SK-N-SH treated with all-trans-retinoic acid at 6 μM for 48 hours (cell line): Measurements from ENCODE around the gene MXD4.

ENCODE experiments used
- ESRRG ChIP-seq: fragments of 250-450 bp; sonication (Bioruptor Pico); IDR thresholded peaks from 2 replicates; pipeline ENCODE4 v1.6.1; 2021; ENCODE audit warnings: mild to moderate bottlenecking
- ISL1 ChIP-seq: fragments of 250-450 bp; sonication (Bioruptor Pico); IDR thresholded peaks from 2 replicates; pipeline ENCODE4 v2.1.2; 2022; ENCODE audit warnings: mild to moderate bottlenecking, moderate library complexity

DNA sequence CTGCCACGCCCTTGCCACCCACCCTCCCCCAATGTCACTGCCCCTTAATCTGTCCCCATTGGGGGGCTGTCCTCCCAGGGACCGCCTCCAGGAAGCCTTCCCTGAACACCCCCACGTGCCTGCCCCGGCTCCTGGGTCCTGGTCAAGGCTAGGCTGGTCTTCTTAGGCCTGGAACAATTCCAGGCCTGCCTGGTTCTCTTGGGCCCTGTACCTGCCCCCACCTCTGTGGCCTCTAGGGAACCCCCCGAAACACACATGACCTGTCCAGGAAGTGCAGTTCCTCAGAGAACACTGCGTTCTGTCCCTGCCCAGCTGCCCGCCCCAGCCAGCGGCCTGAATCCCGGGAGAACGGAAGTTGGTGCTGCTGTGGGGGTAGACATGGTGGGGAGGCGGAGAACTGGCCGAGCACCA is 5.1 kb downstream of the MXD4 start:
- TF ChIP-seq ISL1 (CRISPR knock-in tag), result no peak
- no peak for TF ChIP-seq ESRRG (CRISPR knock-in tag)
